ENCODE measurements around the gene CTBP1. TPM values are rescaled to one million over a fixed set of nuclear protein-coding genes. Genes with fewer than 3 reads are reported as not detected.

CTBP1 gene
- total and polyA plus RNA-seq, 2 experiments from 2014 or later = 74.0 to 192 TPM

- DNase-seq (ENCODE audit: low spot score) (no peak), ATAC-seq (no peak)
- Mint-ChIP-seq H3K4me1 (no peaks in the 10 kb centered on the region), H3K27me3 (ENCODE audit: insufficient read depth, low read depth, poor library complexity) (peaks cover 6% of the 10 kb centered on the region), H3K27ac (no peak overlapping the region), H3K36me3 (ENCODE audit: low read depth) (no peaks in the 10 kb centered on the region), H3K9me3 (no peaks in the 10 kb centered on the region), H3K4me3 (no peak overlapping the region)
- H4K20me1 ChIP-seq (replicated peaks; ENCODE audit: insufficient read depth) = no peaks in the 10 kb centered on the region
- H3K4me3 ChIP-seq = no peak overlapping the region
- H3K36me3 ChIP-seq (ENCODE audit: insufficient read depth) = no peaks in the 10 kb centered on the region
- H2AFZ ChIP-seq = no peak overlapping the region
- H3K27ac ChIP-seq (ENCODE audit: low read depth) = no peak overlapping the region
- TF ChIP-seq CTCF (conservative IDR thresholded peaks at IDR 0.05; ENCODE audit: low read depth in 2 of 2) = no peak
- TF ChIP-seq, protein P1, sequence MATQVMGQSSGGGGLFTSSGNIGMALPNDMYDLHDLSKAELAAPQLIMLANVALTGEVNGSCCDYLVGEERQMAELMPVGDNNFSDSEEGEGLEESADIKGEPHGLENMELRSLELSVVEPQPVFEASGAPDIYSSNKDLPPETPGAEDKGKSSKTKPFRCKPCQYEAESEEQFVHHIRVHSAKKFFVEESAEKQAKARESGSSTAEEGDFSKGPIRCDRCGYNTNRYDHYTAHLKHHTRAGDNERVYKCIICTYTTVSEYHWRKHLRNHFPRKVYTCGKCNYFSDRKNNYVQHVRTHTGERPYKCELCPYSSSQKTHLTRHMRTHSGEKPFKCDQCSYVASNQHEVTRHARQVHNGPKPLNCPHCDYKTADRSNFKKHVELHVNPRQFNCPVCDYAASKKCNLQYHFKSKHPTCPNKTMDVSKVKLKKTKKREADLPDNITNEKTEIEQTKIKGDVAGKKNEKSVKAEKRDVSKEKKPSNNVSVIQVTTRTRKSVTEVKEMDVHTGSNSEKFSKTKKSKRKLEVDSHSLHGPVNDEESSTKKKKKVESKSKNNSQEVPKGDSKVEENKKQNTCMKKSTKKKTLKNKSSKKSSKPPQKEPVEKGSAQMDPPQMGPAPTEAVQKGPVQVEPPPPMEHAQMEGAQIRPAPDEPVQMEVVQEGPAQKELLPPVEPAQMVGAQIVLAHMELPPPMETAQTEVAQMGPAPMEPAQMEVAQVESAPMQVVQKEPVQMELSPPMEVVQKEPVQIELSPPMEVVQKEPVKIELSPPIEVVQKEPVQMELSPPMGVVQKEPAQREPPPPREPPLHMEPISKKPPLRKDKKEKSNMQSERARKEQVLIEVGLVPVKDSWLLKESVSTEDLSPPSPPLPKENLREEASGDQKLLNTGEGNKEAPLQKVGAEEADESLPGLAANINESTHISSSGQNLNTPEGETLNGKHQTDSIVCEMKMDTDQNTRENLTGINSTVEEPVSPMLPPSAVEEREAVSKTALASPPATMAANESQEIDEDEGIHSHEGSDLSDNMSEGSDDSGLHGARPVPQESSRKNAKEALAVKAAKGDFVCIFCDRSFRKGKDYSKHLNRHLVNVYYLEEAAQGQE (IDR thresholded peaks at IDR 0.05; ENCODE audit: unreplicated experiment) = no peak
- no peak for TF ChIP-seq CREB1 (CRISPR knock-in tag; IDR thresholded peaks at IDR 0.05; ENCODE audit: low read depth)
- no peak for TF ChIP-seq POLR2AphosphoS5 (IDR thresholded peaks at IDR 0.05; ENCODE audit: low read depth)
- TF ChIP-seq, protein P2, sequence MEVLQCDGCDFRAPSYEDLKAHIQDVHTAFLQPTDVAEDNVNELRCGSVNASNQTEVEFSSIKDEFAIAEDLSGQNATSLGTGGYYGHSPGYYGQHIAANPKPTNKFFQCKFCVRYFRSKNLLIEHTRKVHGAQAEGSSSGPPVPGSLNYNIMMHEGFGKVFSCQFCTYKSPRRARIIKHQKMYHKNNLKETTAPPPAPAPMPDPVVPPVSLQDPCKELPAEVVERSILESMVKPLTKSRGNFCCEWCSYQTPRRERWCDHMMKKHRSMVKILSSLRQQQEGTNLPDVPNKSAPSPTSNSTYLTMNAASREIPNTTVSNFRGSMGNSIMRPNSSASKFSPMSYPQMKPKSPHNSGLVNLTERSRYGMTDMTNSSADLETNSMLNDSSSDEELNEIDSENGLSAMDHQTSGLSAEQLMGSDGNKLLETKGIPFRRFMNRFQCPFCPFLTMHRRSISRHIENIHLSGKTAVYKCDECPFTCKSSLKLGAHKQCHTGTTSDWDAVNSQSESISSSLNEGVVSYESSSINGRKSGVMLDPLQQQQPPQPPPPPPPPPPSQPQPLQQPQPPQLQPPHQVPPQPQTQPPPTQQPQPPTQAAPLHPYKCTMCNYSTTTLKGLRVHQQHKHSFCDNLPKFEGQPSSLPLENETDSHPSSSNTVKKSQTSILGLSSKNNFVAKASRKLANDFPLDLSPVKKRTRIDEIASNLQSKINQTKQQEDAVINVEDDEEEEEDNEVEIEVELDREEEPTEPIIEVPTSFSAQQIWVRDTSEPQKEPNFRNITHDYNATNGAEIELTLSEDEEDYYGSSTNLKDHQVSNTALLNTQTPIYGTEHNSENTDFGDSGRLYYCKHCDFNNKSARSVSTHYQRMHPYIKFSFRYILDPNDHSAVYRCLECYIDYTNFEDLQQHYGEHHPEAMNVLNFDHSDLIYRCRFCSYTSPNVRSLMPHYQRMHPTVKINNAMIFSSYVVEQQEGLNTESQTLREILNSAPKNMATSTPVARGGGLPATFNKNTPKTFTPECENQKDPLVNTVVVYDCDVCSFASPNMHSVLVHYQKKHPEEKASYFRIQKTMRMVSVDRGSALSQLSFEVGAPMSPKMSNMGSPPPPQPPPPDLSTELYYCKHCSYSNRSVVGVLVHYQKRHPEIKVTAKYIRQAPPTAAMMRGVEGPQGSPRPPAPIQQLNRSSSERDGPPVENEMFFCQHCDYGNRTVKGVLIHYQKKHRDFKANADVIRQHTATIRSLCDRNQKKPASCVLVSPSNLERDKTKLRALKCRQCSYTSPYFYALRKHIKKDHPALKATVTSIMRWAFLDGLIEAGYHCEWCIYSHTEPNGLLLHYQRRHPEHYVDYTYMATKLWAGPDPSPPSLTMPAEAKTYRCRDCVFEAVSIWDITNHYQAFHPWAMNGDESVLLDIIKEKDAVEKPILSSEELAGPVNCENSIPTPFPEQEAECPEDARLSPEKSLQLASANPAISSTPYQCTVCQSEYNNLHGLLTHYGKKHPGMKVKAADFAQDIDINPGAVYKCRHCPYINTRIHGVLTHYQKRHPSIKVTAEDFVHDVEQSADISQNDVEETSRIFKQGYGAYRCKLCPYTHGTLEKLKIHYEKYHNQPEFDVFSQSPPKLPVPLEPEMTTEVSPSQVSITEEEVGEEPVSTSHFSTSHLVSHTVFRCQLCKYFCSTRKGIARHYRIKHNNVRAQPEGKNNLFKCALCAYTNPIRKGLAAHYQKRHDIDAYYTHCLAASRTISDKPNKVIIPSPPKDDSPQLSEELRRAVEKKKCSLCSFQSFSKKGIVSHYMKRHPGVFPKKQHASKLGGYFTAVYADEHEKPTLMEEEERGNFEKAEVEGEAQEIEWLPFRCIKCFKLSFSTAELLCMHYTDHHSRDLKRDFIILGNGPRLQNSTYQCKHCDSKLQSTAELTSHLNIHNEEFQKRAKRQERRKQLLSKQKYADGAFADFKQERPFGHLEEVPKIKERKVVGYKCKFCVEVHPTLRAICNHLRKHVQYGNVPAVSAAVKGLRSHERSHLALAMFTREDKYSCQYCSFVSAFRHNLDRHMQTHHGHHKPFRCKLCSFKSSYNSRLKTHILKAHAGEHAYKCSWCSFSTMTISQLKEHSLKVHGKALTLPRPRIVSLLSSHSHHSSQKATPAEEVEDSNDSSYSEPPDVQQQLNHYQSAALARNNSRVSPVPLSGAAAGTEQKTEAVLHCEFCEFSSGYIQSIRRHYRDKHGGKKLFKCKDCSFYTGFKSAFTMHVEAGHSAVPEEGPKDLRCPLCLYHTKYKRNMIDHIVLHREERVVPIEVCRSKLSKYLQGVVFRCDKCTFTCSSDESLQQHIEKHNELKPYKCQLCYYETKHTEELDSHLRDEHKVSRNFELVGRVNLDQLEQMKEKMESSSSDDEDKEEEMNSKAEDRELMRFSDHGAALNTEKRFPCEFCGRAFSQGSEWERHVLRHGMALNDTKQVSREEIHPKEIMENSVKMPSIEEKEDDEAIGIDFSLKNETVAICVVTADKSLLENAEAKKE (CRISPR knock-in tag; IDR thresholded peaks at IDR 0.05) = no peak
- no peak for TF ChIP-seq ZNF331 (CRISPR knock-in tag; IDR thresholded peaks at IDR 0.05; ENCODE audit: low read depth)
- no peak for TF ChIP-seq NANOG (IDR thresholded peaks at IDR 0.05; ENCODE audit: borderline replicate concordance)
- TF ChIP-seq ZNF114 (CRISPR knock-in tag; IDR thresholded peaks at IDR 0.05) = no peak
- no peak for TF ChIP-seq JUNB (IDR thresholded peaks at IDR 0.05; ENCODE audit: unreplicated experiment)
- no peak for TF ChIP-seq STAT1 (IDR thresholded peaks at IDR 0.05; ENCODE audit: unreplicated experiment)
- TF ChIP-seq, protein P3, sequence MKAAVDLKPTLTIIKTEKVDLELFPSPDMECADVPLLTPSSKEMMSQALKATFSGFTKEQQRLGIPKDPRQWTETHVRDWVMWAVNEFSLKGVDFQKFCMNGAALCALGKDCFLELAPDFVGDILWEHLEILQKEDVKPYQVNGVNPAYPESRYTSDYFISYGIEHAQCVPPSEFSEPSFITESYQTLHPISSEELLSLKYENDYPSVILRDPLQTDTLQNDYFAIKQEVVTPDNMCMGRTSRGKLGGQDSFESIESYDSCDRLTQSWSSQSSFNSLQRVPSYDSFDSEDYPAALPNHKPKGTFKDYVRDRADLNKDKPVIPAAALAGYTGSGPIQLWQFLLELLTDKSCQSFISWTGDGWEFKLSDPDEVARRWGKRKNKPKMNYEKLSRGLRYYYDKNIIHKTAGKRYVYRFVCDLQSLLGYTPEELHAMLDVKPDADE (IDR thresholded peaks at IDR 0.05) = no peak
- TF ChIP-seq EZH2 (IDR thresholded peaks at IDR 0.05; ENCODE audit: low read depth, unreplicated experiment) = no peak
- no peaks in the 10 kb centered on the region for H3F3A ChIP-seq (replicated peaks; ENCODE audit: low read depth)
- no peaks in the 10 kb centered on the region for H3K79me2 ChIP-seq (replicated peaks; ENCODE audit: insufficient read depth)
- H3K9me2 ChIP-seq (ENCODE audit: insufficient read depth) = no peaks in the 10 kb centered on the region
- no peaks in the 10 kb centered on the region for H3K4me1 ChIP-seq (ENCODE audit: insufficient read depth)
- H3K4me2 ChIP-seq = no peak overlapping the region
- H3K27me3 ChIP-seq (ENCODE audit: insufficient read depth) = no peaks in the 10 kb centered on the region
Observed at GRCh38 chr4:1195109-1195671, 53.7 kb downstream of the CTBP1 start.

Data from GM23338 (cell line).